ENCODE results near the gene ANKRA2. TPM values are rescaled to one million over a fixed set of nuclear protein-coding genes. Genes with fewer than 3 reads are reported as not detected.

The ANKRA2 gene
- total RNA-seq, 3 donors from 2014 or later (not counting 1 experiment from before 2014, with no cell fraction given): 37.4 to 44.4 (median 41.9) TPM

GRCh38 chr5:73545403-73545779 is 20.0 kb downstream of the ANKRA2 start:
- Mint-ChIP-seq H3K9me3 (no peaks in the 10 kb centered on the region), H3K27me3 (ENCODE audit: low read depth in 2 of 2) (peaks cover 21 to 28% of the 10 kb centered on the region in 2 donors), H3K4me1 (no peaks in the 10 kb centered on the region), H3K36me3 (no peaks in the 10 kb centered on the region), H3K27ac (no peak overlapping the region), H3K4me3 (no peak overlapping the region)
- no peak overlapping the region for H3K27ac ChIP-seq (ENCODE audit: low read length)
- no peaks in the 10 kb centered on the region for H3K9me3 ChIP-seq (ENCODE audit: control insufficient read depth, insufficient read depth, low read length)
- WGBS (ENCODE audit: insufficient coverage): 83% methylated on average over 1 of the region's 1 CpG
- H3K4me3 ChIP-seq (ENCODE audit: low read length): no peak overlapping the region
- no peak for DNase-seq
- no peaks in the 10 kb centered on the region for H3K36me3 ChIP-seq (ENCODE audit: control insufficient read depth, insufficient read depth, low read length)
- H3K4me1 ChIP-seq (ENCODE audit: control insufficient read depth, insufficient read depth, low read length): no peaks in the 10 kb centered on the region
- no peak for ATAC-seq
- H3K27me3 ChIP-seq (ENCODE audit: control insufficient read depth, insufficient read depth, low read length): no peaks in the 10 kb centered on the region
- TF ChIP-seq CTCF (IDR thresholded peaks at IDR 0.05): no peak
- intact Hi-C loops (cut with micrococcal nuclease): no loop called here

- Mint-ChIP-seq H3K4me3 (no peak overlapping the region), H3K9me3 (no peaks in the 10 kb centered on the region), H3K4me1 (no peaks in the 10 kb centered on the region), H3K27me3 (ENCODE audit: low read depth in 2 of 2) (peaks cover 27 to 35% of the 10 kb centered on the region in 2 donors), H3K27ac (no peak overlapping the region), H3K36me3 (no peaks in the 10 kb centered on the region)
- ATAC-seq: no peak
- Histone ChIP-seq H3K27me3 (ENCODE audit: control insufficient read depth, insufficient read depth, low read length) (no peaks in the 10 kb centered on the region), H3K4me1 (ENCODE audit: control insufficient read depth, insufficient read depth, low read length) (no peaks in the 10 kb centered on the region), H3K36me3 (ENCODE audit: control insufficient read depth, insufficient read depth, low read length) (no peaks in the 10 kb centered on the region), H3K27ac (ENCODE audit: low read length) (no peak overlapping the region), H3K9me3 (ENCODE audit: control insufficient read depth, insufficient read depth, low read length) (no peaks in the 10 kb centered on the region), H3K4me3 (ENCODE audit: low read length) (no peak overlapping the region)
- intact Hi-C loops (cut with micrococcal nuclease): no loop called here
- DNase-seq: no peak
- 83% methylated on average over 9 of the region's 9 CpGs for WGBS (ENCODE audit: insufficient coverage)
- no peak for TF ChIP-seq CTCF (IDR thresholded peaks at IDR 0.05)
Observed at GRCh38 chr5:73544429-73545402, 20.7 kb downstream of the ANKRA2 start.

- 88% methylated on average over 2 of the region's 4 CpGs for WGBS (ENCODE audit: insufficient coverage)
- intact Hi-C loops (cut with micrococcal nuclease): no loop called here
- Histone ChIP-seq H3K36me3 (ENCODE audit: control insufficient read depth, insufficient read depth, low read length) (no peaks in the 10 kb centered on the region), H3K27ac (ENCODE audit: low read length) (no peak overlapping the region), H3K9me3 (ENCODE audit: control insufficient read depth, insufficient read depth, low read length) (no peaks in the 10 kb centered on the region), H3K4me3 (ENCODE audit: low read length) (no peak overlapping the region), H3K4me1 (ENCODE audit: control insufficient read depth, insufficient read depth, low read length) (no peaks in the 10 kb centered on the region), H3K27me3 (ENCODE audit: control insufficient read depth, insufficient read depth, low read length) (no peaks in the 10 kb centered on the region)
- Mint-ChIP-seq H3K4me1 (no peaks in the 10 kb centered on the region), H3K27ac (no peak overlapping the region), H3K27me3 (ENCODE audit: low read depth in 2 of 2) (peaks cover 29 to 37% of the 10 kb centered on the region in 2 donors), H3K9me3 (no peaks in the 10 kb centered on the region), H3K36me3 (no peaks in the 10 kb centered on the region), H3K4me3 (no peak overlapping the region)
- no peak for TF ChIP-seq CTCF (IDR thresholded peaks at IDR 0.05)
- DNase-seq (no peak), ATAC-seq (no peak)
Observed at GRCh38 chr5:73542020-73542419, 23.4 kb downstream of the ANKRA2 start.
